ENCODE measurements around the gene SLC25A46. TPM values are rescaled to one million over a fixed set of nuclear protein-coding genes. Genes with fewer than 3 reads are reported as not detected.
"Not testable (repeated sequence)": the region's sequence is repeated elsewhere in the genome, so short reads cannot be mapped to it uniquely, and the experiment has no call there.

SLC25A46 gene
- total RNA-seq, 1 donor from 2014 or later, result 36.9 TPM

GRCh38 chr5:110785356-110785755, 46.5 kb downstream of the SLC25A46 start:
- H3K4me1 Mint-ChIP-seq, result no peaks in the 10 kb centered on the region
- TF ChIP-seq CTCF (IDR thresholded peaks at IDR 0.05; ENCODE audit: unreplicated experiment), result no peak
- H3K27ac Mint-ChIP-seq, result no peak overlapping the region
- H3K4me3 Mint-ChIP-seq, result no peak overlapping the region
- peaks cover 9% of the 10 kb centered on the region for H3K9me3 Mint-ChIP-seq
- no peak for DNase-seq (ENCODE audit: low spot score in 2 of 2, unreplicated experiment in 2 of 2)
- H3K36me3 Mint-ChIP-seq, result no peaks in the 10 kb centered on the region
- H3K27me3 Mint-ChIP-seq (ENCODE audit: low read depth), result no peaks in the 10 kb centered on the region

GRCh38 chr5:110788006-110788405, 49.2 kb downstream of the SLC25A46 start:
- not testable (repeated sequence) for H3K27ac Mint-ChIP-seq; H3K36me3 Mint-ChIP-seq; H3K4me3 Mint-ChIP-seq; H3K9me3 Mint-ChIP-seq; H3K27me3 Mint-ChIP-seq (ENCODE audit: low read depth); H3K4me1 Mint-ChIP-seq; DNase-seq (ENCODE audit: low spot score in 2 of 2, unreplicated experiment in 2 of 2)

- peaks cover 6% of the 10 kb centered on the region for H3K27me3 Mint-ChIP-seq (ENCODE audit: low read depth)
- H3K9me3 Mint-ChIP-seq, result peaks cover 5% of the 10 kb centered on the region
- H3K4me1 Mint-ChIP-seq, result no peaks in the 10 kb centered on the region
- no peak for TF ChIP-seq CTCF (IDR thresholded peaks at IDR 0.05; ENCODE audit: unreplicated experiment)
- no peak overlapping the region for H3K27ac Mint-ChIP-seq
- no peak for DNase-seq (ENCODE audit: low spot score in 2 of 2, unreplicated experiment in 2 of 2)
- no peak overlapping the region for H3K4me3 Mint-ChIP-seq
- no peaks in the 10 kb centered on the region for H3K36me3 Mint-ChIP-seq
Observed at GRCh38 chr5:110790673-110791072, 51.9 kb downstream of the SLC25A46 start.

GRCh38 chr5:110802998-110803397, 64.2 kb downstream of the SLC25A46 start:
- H3K9me3 Mint-ChIP-seq, result peaks cover 50% of the 10 kb centered on the region
- H3K4me1 Mint-ChIP-seq, result no peaks in the 10 kb centered on the region
- no peak overlapping the region for H3K27ac Mint-ChIP-seq
- DNase-seq (ENCODE audit: low spot score in 2 of 2, unreplicated experiment in 2 of 2), result no peak
- no peaks in the 10 kb centered on the region for H3K36me3 Mint-ChIP-seq
- H3K27me3 Mint-ChIP-seq (ENCODE audit: low read depth), result peaks cover 2% of the 10 kb centered on the region
- H3K4me3 Mint-ChIP-seq, result no peak overlapping the region
- TF ChIP-seq CTCF (IDR thresholded peaks at IDR 0.05; ENCODE audit: unreplicated experiment), result no peak

- peaks cover 50% of the 10 kb centered on the region for H3K9me3 Mint-ChIP-seq
- no peak for DNase-seq (ENCODE audit: low spot score in 2 of 2, unreplicated experiment in 2 of 2)
- peaks cover 2% of the 10 kb centered on the region for H3K27me3 Mint-ChIP-seq (ENCODE audit: low read depth)
- no peaks in the 10 kb centered on the region for H3K4me1 Mint-ChIP-seq
- no peak for TF ChIP-seq CTCF (IDR thresholded peaks at IDR 0.05; ENCODE audit: unreplicated experiment)
- H3K27ac Mint-ChIP-seq, result no peak overlapping the region
- no peaks in the 10 kb centered on the region for H3K36me3 Mint-ChIP-seq
- no peak overlapping the region for H3K4me3 Mint-ChIP-seq
Observed at GRCh38 chr5:110803467-110804326, 64.9 kb downstream of the SLC25A46 start.

GRCh38 chr5:110807169-110807568, 68.4 kb downstream of the SLC25A46 start:
- H3K27me3 Mint-ChIP-seq (ENCODE audit: low read depth), result peaks cover 2% of the 10 kb centered on the region
- no peaks in the 10 kb centered on the region for H3K4me1 Mint-ChIP-seq
- H3K36me3 Mint-ChIP-seq, result no peaks in the 10 kb centered on the region
- no peak overlapping the region for H3K27ac Mint-ChIP-seq
- H3K9me3 Mint-ChIP-seq, result peaks cover 30% of the 10 kb centered on the region
- no peak for DNase-seq (ENCODE audit: low spot score in 2 of 2, unreplicated experiment in 2 of 2)
- TF ChIP-seq CTCF (IDR thresholded peaks at IDR 0.05; ENCODE audit: unreplicated experiment), result no peak
- H3K4me3 Mint-ChIP-seq, result no peak overlapping the region

Measured in mesothelial cell of epicardium (in vitro differentiated cells).